Cardiac muscle cell (in vitro differentiated cells and primary cell): ENCODE results near the gene SNORC. TPM values are rescaled to one million over a fixed set of nuclear protein-coding genes. Genes with fewer than 3 reads are reported as not detected.

ENCODE experiments used
- DNase-seq, 2 donors: peaks; one replicate each; pipeline versions ENCODE4 v3.0.0 to v3.0.0-alpha.2; 2010 to 2017; ENCODE audit warnings: low read depth in 1 of 2, low spot score in 1 of 2
- H3K27ac ChIP-seq: fragments of 200-600 bp; sonication (generic); 2 replicates; pipeline ENCODE4 v1.5.1; 2016
- H3K27me3 ChIP-seq: fragments of 200-600 bp; sonication (generic); 2 replicates; pipeline ENCODE4 v1.6.0; 2016; ENCODE audit warnings: control low read depth
- H3K36me3 ChIP-seq: fragments of 200-600 bp; sonication (generic); 2 replicates; pipeline ENCODE4 v1.5.1; 2016; ENCODE audit warnings: control low read depth
- H3K4me1 ChIP-seq: fragments of 200-600 bp; sonication (generic); 2 replicates; pipeline ENCODE4 v1.8.1; 2017; ENCODE audit warnings: low read depth, mild to moderate bottlenecking, mixed run types
- H3K4me3 ChIP-seq: fragments of 200-600 bp; sonication (generic); 2 replicates; pipeline ENCODE4 v1.5.1; 2016; ENCODE audit warnings: mild to moderate bottlenecking
- H3K9me3 ChIP-seq: fragments of 200-600 bp; sonication (generic); 2 replicates; pipeline ENCODE4 v1.5.1; 2017; ENCODE audit warnings: low read depth, mild to moderate bottlenecking, control low read depth
- polyA plus RNA-seq: library from polyadenylated mRNA; unstranded; fragments of >200 nt; fragmentation: Nextera tagmentation; extraction: Ambion mirVana; gene quantifications from 2 replicates; pipeline ENCODE4 v1.2.1, GENCODE V29; 2016
- total RNA-seq: library from RNA; depleted of rRNA; stranded (reverse); fragments of >200 nt; gene quantifications from 2 replicates; pipeline ENCODE4 v1.2.3, GENCODE V29; 2016
- TF ChIP-seq, protein P1 (sequence below): IDR thresholded peaks from 2 replicates; pipeline ENCODE4 v1.5.1; 2012; ENCODE audit warnings: low read depth, mild to moderate bottlenecking, low read length

The SNORC gene
- total and polyA plus RNA-seq, 2 experiments from 2014 or later: 2.3 to 13.1 TPM

DNA sequence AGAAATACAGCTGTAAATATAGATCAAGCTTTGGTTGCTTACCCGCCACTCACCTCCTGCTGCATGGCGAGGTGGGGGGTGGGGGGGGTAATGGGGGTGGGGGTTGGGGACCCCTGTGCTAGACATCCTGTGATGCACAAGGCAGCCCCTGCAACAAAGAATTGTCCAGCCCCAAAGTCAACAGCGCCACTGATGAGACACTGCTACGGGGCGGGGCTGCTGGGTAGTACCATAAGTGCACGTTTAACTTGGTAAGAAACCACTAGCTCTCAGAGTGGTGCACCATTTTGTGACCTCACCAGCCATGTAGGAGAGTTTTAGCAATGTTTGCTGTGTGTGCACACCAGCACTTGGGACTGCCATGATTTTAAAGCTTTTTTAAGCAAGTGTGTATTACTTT lies 40.3 kb downstream of the SNORC start:
- no peak overlapping the region for H3K27ac ChIP-seq
- no peak for DNase-seq
- TF ChIP-seq, protein P1, sequence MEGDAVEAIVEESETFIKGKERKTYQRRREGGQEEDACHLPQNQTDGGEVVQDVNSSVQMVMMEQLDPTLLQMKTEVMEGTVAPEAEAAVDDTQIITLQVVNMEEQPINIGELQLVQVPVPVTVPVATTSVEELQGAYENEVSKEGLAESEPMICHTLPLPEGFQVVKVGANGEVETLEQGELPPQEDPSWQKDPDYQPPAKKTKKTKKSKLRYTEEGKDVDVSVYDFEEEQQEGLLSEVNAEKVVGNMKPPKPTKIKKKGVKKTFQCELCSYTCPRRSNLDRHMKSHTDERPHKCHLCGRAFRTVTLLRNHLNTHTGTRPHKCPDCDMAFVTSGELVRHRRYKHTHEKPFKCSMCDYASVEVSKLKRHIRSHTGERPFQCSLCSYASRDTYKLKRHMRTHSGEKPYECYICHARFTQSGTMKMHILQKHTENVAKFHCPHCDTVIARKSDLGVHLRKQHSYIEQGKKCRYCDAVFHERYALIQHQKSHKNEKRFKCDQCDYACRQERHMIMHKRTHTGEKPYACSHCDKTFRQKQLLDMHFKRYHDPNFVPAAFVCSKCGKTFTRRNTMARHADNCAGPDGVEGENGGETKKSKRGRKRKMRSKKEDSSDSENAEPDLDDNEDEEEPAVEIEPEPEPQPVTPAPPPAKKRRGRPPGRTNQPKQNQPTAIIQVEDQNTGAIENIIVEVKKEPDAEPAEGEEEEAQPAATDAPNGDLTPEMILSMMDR: no peak
- no peaks in the 10 kb centered on the region for H3K36me3 ChIP-seq
- H3K9me3 ChIP-seq: no peaks in the 10 kb centered on the region
- H3K4me1 ChIP-seq: no peaks in the 10 kb centered on the region
- H3K4me3 ChIP-seq: no peak overlapping the region
- H3K27me3 ChIP-seq: no peaks in the 10 kb centered on the region

DNA sequence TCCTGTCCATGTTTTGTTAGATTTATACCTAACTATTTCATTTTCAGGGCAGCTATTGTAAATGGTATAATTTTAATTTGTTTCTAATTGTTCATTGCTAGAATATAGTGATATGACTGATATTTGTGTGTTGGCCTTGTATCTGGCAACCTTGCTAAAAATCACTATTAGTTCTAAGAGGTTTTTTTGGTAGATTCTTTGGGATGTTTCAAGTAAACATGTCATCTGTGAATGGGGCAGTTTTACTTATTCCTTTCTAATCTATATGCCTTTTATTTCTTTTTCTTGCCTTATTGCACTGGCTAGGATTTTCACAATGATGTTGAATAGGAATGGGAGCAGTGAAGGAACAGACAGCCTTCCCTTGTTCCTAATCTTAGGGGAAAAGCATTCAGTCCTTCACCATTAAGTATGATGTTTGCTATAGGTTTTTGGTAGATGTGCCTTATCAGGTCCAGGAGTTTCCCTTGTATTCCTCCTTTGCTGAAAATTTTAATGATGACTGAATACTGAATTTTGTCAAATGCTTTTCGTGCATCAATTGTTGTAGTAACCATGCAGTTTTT lies 41.7 kb downstream of the SNORC start:
- Histone ChIP-seq H3K27ac (no peak overlapping the region), H3K4me1 (no peaks in the 10 kb centered on the region), H3K36me3 (no peaks in the 10 kb centered on the region), H3K9me3 (no peaks in the 10 kb centered on the region), H3K27me3 (no peaks in the 10 kb centered on the region), H3K4me3 (no peak overlapping the region)
- DNase-seq: no peak
- TF ChIP-seq, protein P1: no peak

DNA sequence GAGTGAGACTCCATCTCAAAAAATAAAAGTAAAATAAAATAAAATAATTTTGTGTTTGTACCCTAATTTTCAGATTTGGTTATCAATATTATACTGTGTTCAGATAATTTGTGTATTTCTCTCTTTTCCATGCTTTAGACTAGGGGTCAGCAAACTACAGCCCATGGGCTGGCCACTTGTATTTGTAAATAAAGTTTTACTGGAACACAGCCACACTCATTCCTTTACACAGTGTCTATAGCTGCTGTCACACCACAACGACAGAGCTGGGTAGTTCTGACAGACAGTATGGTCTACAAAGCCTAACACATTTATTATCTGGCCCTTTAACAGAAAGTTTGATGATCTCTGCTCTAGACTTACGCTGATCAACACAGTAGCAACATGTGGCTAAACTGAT lies 43.8 kb downstream of the SNORC start:
- Histone ChIP-seq H3K27me3 (no peaks in the 10 kb centered on the region), H3K9me3 (no peaks in the 10 kb centered on the region), H3K4me3 (no peak overlapping the region), H3K36me3 (no peaks in the 10 kb centered on the region), H3K4me1 (no peaks in the 10 kb centered on the region), H3K27ac (no peak overlapping the region)
- DNase-seq: no peak
- TF ChIP-seq, protein P1: no peak

DNA sequence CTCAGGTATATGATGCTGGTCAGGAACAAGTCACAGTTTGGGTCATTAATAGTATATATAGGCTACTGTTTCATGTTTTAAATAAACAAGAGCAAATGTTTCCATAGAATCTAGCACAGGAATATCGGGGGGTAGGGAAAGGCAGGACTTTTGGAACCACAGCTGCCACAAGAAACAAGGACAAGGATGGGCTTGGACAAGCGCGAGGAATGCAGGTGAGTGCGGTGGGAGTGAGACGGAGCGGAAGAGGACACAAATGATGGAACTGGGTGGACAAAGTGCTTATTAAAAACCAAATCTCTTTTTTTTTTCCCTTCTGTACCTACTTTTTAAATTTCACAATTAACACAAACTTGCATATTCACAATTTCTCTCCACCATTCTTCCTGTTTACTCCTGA lies 49.1 kb downstream of the SNORC start:
- TF ChIP-seq, protein P1: no peak
- Histone ChIP-seq H3K36me3 (no peaks in the 10 kb centered on the region), H3K4me1 (no peaks in the 10 kb centered on the region), H3K9me3 (no peaks in the 10 kb centered on the region), H3K27ac (no peak overlapping the region), H3K27me3 (no peaks in the 10 kb centered on the region), H3K4me3 (no peak overlapping the region)
- no peak for DNase-seq

DNA sequence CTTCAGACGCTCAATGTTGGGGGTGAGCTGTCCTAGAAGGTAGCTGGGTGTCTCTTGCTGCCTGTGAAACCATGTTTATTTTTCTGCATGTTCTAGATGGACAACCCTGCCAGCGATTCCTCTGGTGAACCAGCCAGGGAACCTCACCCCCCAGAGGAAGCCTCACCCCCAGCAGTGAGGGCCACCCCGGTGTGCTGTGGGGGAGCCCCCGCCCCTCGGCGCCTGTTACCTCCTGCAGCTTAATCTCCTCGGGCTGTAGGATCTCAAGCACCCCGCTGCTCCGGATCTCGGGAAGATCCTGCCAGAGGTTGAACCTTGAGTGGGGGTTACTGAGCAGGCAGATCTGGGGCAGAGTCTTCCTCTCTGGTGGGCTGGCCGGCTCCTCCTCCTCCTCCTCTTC lies 50.0 kb downstream of the SNORC start:
- TF ChIP-seq, protein P1: no peak
- no peaks in the 10 kb centered on the region for H3K36me3 ChIP-seq
- H3K9me3 ChIP-seq: no peaks in the 10 kb centered on the region
- H3K27me3 ChIP-seq: peaks cover 1% of the 10 kb centered on the region
- DNase-seq: no peak
- no peak overlapping the region for H3K4me3 ChIP-seq
- peaks cover 3% of the 10 kb centered on the region for H3K4me1 ChIP-seq
- no peak overlapping the region for H3K27ac ChIP-seq
